ENCODE data around the gene FAR1. TPM values are rescaled to one million over a fixed set of nuclear protein-coding genes. Genes with fewer than 3 reads are reported as not detected.

FAR1 gene, protein sequence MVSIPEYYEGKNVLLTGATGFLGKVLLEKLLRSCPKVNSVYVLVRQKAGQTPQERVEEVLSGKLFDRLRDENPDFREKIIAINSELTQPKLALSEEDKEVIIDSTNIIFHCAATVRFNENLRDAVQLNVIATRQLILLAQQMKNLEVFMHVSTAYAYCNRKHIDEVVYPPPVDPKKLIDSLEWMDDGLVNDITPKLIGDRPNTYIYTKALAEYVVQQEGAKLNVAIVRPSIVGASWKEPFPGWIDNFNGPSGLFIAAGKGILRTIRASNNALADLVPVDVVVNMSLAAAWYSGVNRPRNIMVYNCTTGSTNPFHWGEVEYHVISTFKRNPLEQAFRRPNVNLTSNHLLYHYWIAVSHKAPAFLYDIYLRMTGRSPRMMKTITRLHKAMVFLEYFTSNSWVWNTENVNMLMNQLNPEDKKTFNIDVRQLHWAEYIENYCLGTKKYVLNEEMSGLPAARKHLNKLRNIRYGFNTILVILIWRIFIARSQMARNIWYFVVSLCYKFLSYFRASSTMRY
- 57.2 TPM for total RNA-seq

DNA sequence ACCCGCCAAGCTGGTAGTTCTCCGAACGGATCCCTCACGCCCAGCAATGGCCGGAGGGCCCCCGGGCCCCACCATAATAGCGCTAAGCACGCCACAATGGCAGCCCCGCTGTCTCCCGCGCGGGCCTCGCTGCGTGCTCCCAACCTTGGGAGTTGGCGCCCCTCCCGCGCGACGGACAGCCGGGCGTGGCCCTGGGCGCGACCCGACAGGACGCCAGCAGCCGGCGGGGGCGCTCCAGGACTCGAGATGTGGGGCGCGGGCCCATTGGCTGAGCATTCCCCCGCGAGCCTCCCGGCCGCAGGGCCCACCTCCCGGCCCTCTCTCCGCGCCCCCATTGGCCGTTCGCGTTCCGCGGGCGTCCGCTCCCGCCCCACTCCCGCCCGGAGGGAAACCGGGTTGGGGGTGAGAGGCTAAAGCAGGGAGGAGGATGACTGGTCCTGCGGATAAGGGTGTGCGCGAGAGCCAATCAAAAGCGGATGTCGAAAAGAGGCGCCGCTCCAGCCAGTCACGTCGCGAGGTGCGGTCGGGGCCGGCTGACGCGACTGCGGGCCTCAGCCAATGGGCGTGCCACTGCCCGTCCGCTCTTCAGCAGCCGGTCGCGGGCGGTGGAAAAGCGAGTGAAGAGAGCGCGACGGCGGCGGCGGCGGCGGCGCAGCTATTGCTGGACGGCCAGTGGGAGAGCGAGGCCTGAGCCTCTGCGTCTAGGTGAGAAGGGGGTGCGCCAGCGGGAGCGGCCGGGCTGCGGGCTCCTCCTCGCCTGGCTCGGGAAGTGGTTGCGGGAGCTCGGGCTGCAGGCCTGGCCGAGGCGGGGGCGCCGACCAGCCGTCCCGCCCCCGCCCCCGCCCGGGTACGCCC lies at the start of gene FAR1:
Gene FAR1 (plus strand): TSS at position 567 of the 855 bp plus-strand sequence. CDS start 26,098 bp downstream, outside the sequence.

Small RNAs within 50 kb of the gene (small RNA-seq; reads per million reads assigned to genes)
- not detected for gene AC013828.1 (ENCODE audit: low replicate concordance)
- not detected for gene RF00019 (ENCODE audit: low replicate concordance)
- gene RPL39P26 (ENCODE audit: low replicate concordance): not detected

Other genes with a start within 250 kb of the FAR1 start
- 37.9 TPM for gene BTBD10, start 205.4 kb upstream of the FAR1 start, total RNA-seq
- gene PTH, start 172.7 kb upstream of the FAR1 start, total RNA-seq: not detected

Measured in metanephros (tissue), 2 donors.